KMS-11 (cell line): Measurements from ENCODE around the gene GPR137B.

ENCODE experiments used
- H2AFZ ChIP-seq: fragments of 200-600 bp; sonication (generic); 2 replicates; pipeline ENCODE4 v1.6.1; 2016; ENCODE audit warnings: antibody characterized with exemption, mixed run types, low read depth
- H3K27ac ChIP-seq: fragments of 200-600 bp; sonication (generic); 2 replicates; pipeline ENCODE4 v1.6.1; 2016; ENCODE audit warnings: mild to moderate bottlenecking, mixed run types
- H3K27me3 ChIP-seq: fragments of 200-600 bp; sonication (generic); 2 replicates; pipeline ENCODE4 v1.6.1; 2017; ENCODE audit warnings: mild to moderate bottlenecking, low read depth, mixed run types, moderate library complexity; ENCODE audit not compliant: insufficient read depth
- H3K36me3 ChIP-seq: fragments of 200-600 bp; sonication (generic); 2 replicates; pipeline ENCODE4 v1.6.1; 2017; ENCODE audit warnings: mild to moderate bottlenecking, mixed run types; ENCODE audit not compliant: insufficient read depth
- H3K4me1 ChIP-seq: fragments of 200-600 bp; sonication (generic); 2 replicates; pipeline ENCODE4 v1.6.1; 2016; ENCODE audit warnings: mild to moderate bottlenecking, low read depth, mixed run types; ENCODE audit not compliant: poor library complexity, severe bottlenecking
- H3K4me2 ChIP-seq: fragments of 200-600 bp; sonication (generic); 2 replicates; pipeline ENCODE4 v1.7.0; 2016; ENCODE audit warnings: mild to moderate bottlenecking, mixed run types
- H3K4me3 ChIP-seq: fragments of 200-600 bp; sonication (generic); IDR thresholded peaks from 2 replicates; pipeline ENCODE4 v1.6.1; 2017; ENCODE audit warnings: low read depth, low read length, mixed read lengths; ENCODE audit not compliant: insufficient read depth
- H3K79me2 ChIP-seq: fragments of 200-600 bp; sonication (generic); 2 replicates; pipeline ENCODE4 v1.6.1; 2016; ENCODE audit warnings: low read depth, mixed run types; ENCODE audit not compliant: insufficient read depth
- H3K9ac ChIP-seq: fragments of 200-600 bp; sonication (generic); 2 replicates; pipeline ENCODE4 v1.6.1; 2016; ENCODE audit warnings: mild to moderate bottlenecking, mixed run types
- H4K20me1 ChIP-seq: fragments of 200-600 bp; sonication (generic); 2 replicates; pipeline ENCODE4 v1.6.1; 2016; ENCODE audit warnings: mild to moderate bottlenecking, mixed run types; ENCODE audit not compliant: insufficient read depth
- CTCF ChIP-seq: fragments of 200-600 bp; sonication (generic); conservative IDR thresholded peaks from 2 replicates; pipeline ENCODE4 v1.6.1; 2017; ENCODE audit warnings: low read depth, mild to moderate bottlenecking, antibody characterized with exemption, low read length, moderate library complexity, mixed read lengths

GPR137B gene

GRCh38 chr1:236258114-236258622 lies 115.8 kb downstream of the GPR137B start:
- Histone ChIP-seq H3K27me3 (no peaks in the 10 kb centered on the region), H3K4me3 (no peak overlapping the region), H4K20me1 (no peaks in the 10 kb centered on the region), H3K4me2 (no peak overlapping the region), H3K4me1 (no peaks in the 10 kb centered on the region), H3K9ac (no peak overlapping the region), H2AFZ (no peak overlapping the region), H3K79me2 (no peaks in the 10 kb centered on the region), H3K36me3 (no peaks in the 10 kb centered on the region), H3K27ac (no peak overlapping the region)
- TF ChIP-seq CTCF: no peak
